Vagina (tissue), 2 donors: ENCODE data around the gene HDAC10.

Source experiments
- POLR2AphosphoS5 ChIP-seq, 2 donors: sonication (generic); formaldehyde crosslinking; IDR thresholded peaks; one replicate each; pipeline ENCODE4 v1.9.0; 2017; ENCODE audit warnings: antibody characterized with exemption in 2 of 2, mild to moderate bottlenecking in 2 of 2, low read depth in 1 of 2; ENCODE audit not compliant: insufficient read depth in 1 of 2
- TF ChIP-seq, protein P1 (sequence below), 3 experiments: fragments of 450-650 bp in 2 of 3; fragments of 200-600 bp in 1 of 3; sonication (generic) in 1 of 3; IDR thresholded peaks; one replicate each; pipeline ENCODE4 v1.5.1; 2017 to 2019; ENCODE audit warnings: antibody characterized with exemption in 3 of 3, mild to moderate bottlenecking in 2 of 3, moderate library complexity in 2 of 3

DNA sequence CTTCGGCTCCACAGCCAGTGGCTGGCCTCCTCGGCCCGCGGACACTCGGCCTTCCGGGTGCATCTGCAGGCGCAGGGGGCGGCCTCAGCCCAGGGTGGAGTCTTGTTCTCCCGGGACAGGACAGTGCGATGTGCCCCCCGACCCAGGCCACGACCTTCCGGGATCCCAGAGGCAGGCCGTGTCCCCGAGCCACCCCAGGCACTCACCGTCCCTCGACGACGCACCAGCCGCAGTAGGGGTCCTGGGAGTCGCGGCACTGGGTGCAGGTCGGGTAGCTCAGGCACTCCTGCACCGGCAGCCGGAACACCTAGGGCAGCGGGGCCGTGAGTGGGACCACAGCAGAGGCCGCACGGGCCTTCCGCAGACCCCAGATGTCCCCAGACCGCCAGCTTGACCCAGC lies 36.7 kb upstream of the HDAC10 start:
- TF ChIP-seq POLR2AphosphoS5 (IDR thresholded peaks at IDR 0.05; ENCODE audit: insufficient read depth in 1 of 2, low read depth in 1 of 2): no peak
- TF ChIP-seq, protein P1, sequence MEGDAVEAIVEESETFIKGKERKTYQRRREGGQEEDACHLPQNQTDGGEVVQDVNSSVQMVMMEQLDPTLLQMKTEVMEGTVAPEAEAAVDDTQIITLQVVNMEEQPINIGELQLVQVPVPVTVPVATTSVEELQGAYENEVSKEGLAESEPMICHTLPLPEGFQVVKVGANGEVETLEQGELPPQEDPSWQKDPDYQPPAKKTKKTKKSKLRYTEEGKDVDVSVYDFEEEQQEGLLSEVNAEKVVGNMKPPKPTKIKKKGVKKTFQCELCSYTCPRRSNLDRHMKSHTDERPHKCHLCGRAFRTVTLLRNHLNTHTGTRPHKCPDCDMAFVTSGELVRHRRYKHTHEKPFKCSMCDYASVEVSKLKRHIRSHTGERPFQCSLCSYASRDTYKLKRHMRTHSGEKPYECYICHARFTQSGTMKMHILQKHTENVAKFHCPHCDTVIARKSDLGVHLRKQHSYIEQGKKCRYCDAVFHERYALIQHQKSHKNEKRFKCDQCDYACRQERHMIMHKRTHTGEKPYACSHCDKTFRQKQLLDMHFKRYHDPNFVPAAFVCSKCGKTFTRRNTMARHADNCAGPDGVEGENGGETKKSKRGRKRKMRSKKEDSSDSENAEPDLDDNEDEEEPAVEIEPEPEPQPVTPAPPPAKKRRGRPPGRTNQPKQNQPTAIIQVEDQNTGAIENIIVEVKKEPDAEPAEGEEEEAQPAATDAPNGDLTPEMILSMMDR (IDR thresholded peaks at IDR 0.05): no peak
